HG03139 (cell line): ENCODE results near the gene PLGRKT.
A peak's percentile ranks its signal among the peaks of the same experiment; 100 is the strongest.
"Not testable (repeated sequence)": the region's sequence is repeated elsewhere in the genome, so short reads cannot be mapped to it uniquely, and the experiment has no call there.

Experiments used
- ATAC-seq: cut with Tn5 transposase; IDR thresholded peaks from one replicate; pipeline ENCODE4 v1.9.1; 2021; ENCODE audit not compliant: unreplicated experiment

Gene PLGRKT

DNA sequence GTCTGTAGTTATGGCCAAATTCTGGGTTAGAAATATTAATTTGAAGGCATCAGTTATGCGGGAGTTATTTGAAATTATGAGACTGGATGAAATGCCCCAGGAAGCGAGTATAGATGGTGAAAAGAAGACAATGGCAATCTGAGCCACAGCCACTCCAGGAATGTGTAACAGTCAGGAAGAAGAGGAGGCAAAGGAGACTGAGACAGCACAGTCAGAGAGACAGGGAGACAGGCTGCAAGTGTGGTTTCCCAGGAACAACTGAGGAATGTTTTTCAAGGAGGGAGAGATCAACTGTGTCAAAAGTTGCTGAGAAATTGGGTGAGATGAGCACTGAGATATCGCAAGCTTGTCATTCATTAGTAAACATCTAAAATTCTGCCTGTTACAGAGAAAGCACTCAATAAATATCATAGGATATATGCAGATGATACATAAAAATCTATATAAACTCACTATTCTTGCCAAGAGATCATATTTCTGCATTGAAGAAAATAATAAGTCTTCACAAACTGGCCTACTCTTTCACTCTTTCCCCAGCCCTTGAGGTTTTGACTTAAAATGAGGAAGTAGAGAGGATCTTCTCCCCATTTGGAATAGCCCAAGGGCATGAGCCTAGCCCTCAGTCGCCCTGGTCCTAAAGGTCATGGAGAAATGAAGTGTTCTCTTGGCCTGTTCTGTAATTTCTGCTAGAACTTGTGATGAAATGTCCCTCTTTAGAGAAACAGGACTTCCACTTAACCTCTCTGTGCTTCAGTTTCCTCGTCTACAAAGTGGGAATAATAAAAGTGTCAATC, 49.5 kb downstream of the PLGRKT start:
- ATAC-seq, result no peak

- ATAC-seq, result no peak
Observed at GRCh38 chr9:5384436-5384835, 53.3 kb downstream of the PLGRKT start.

GRCh38 chr9:5382479-5382878, 55.2 kb downstream of the PLGRKT start:
- no peak for ATAC-seq

DNA sequence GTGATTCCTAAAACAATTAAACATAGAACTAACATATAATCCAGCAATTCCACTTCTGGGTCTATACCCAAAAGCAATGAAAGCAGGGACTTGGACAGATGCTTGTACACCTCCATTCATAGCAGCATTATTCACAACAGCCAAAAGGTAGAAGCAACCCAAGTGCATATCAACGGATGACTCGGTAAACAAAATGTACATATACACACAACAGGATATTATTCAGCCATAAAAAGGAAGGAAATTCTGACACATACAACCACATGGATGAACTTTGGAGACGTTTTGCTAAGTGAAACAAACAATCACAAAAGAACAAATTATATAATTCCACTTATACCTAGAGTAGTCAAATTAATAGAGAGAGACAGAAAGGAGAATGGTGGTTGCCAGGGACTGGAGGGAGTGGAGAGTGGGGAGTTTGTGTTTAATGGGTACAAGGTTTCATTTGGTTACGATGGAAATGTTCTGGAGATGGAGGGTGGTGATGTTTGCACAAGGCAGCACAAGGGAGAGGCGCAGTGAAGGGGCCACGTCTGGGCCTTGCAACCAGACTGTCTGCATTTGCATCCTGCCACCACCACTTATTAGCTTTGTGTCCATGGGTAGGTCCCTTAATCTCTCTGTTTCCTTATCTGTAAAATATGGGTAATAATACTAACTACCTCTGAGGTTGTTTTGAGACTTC, 61.8 kb downstream of the PLGRKT start:
- ATAC-seq, result no peak

DNA sequence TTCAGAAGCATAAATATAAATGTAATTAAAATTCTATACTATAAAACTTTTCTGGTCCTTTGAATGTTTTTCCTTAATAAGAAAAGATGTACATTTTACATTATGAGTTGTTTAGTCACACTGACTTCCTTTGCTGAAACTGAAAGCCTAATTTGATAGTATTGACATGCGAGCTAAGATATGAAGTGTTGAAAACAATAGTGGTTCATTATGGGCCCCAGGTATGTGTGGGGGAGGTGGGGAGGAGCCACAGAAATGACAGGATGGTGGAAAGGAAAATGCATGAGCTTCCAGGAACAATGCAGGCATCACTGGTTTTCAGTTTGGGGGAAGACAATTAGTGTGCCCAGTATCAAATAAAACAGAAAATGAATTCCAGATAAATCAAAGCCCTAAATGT, 62.6 kb downstream of the PLGRKT start:
- no peak for ATAC-seq

DNA sequence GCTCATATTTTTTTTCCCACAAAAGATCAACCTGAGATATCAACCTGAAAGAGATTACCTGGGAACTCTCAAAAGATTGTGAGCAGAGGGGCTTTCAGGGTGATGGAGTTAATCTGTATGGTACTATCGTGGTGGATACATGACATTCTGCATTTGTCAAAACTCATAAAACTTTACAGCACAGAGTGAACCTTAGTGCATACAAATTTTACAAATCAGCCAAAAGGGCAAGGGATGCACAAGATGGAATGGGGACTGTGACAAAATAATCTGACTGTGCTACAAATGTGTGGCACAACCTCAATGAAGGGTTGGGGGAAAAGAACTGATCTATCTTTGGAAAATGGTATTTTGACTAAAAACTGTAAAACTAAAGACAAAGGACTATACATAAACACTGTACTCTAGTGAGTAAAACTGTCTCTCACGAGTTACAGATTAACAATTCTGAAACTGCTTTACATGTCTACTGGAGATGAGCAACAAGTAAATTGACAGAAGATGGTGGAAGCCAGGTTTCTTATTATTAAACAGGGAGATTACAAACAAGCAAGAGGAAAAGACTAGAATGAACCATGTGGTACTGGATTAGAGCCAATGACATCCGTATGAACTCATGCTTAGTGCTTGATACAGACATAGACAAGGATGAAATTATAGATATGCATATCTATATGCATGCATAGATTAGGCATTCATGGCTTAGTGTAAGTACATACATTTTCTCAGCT, 73.3 kb downstream of the PLGRKT start:
- ATAC-seq, result peak; percentile 93

DNA sequence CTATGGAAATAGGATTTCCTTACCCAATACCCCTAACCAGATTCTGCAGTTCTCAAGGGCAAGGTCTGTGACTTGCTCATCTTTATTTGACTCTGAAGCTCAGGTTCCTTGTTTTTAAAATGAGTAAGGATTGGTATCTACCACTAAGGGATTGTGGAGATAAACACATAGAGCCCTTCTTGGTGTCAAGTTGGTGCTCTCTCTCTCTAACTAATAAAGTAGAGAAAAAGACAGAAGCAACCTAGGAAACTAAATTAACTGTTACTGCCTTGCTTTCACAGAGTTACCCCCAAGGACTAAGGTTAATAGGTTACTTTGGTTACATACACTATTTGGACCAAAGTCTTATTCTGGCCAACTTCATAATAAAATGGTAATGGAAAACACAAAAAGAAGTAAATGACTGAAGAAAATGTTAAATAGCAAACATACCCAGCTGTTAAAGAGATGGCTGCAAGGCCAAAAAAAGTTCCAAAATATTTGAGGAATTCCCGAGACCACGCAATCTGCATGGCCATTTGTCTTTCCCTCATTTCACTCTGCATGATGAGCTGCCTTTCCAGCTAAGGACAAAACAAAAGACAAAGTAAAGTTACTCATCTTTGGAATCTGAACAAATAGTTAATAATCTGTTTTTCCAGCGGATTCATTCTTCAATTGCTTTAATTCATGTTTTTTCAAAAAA, 76.3 kb downstream of the PLGRKT start:
- no peak for ATAC-seq

DNA sequence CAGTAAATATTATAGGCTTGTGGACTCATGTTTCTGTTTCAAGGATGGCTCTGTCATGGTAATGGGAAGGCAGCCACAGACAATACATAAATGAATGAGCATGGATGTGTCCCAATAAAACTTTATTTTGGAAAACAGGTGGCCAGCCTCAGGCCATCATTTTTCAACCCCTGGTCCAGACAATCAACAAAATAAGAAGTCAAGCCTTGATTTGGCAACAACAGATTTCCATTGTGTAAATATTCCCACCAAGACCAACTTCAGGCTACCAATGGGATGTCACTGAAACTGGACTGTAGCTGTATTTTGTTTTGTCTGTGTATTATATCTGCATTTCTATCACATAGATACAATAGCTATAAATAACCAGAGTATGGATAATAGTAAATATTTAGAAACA, 77.4 kb downstream of the PLGRKT start:
- ATAC-seq, result no peak

- no peak for ATAC-seq
Observed at GRCh38 chr9:5357431-5358105, 80.2 kb downstream of the PLGRKT start.

- no peak for ATAC-seq
Observed at GRCh38 chr9:5355817-5356216, 81.9 kb downstream of the PLGRKT start.

GRCh38 chr9:5355226-5355625, 82.5 kb downstream of the PLGRKT start:
- ATAC-seq, result no peak

GRCh38 chr9:5354184-5354583, 83.5 kb downstream of the PLGRKT start:
- no peak for ATAC-seq

GRCh38 chr9:5352637-5353248, 85.0 kb downstream of the PLGRKT start:
- no peak for ATAC-seq

- ATAC-seq, result peak; percentile 97
Observed at GRCh38 chr9:5338992-5339981, 98.4 kb downstream of the PLGRKT start, which contains the start of gene RLN1. Gene RLN1 (minus strand): TSS chr9:5339876. CDS start chr9:5339746, 130 bp downstream.

- no peak for ATAC-seq
Observed at GRCh38 chr9:5336688-5337087, 101.0 kb downstream of the PLGRKT start.

DNA sequence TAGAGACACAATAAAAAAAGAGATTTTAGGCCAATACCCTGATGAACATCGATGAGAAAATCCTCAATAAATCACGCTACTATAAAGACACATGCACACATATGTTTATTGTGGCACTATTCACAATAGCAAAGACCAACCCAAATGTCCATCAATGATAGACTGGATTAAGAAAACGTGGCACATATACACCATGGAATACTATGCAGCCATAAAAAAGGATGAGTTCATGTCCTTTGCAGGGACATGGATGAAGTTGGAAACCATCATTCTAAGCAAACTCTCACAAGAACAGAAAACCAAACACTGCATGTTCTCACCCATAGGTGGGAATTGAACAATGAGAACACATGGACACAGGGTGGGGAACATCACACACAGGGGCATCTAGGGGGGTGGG, 106.4 kb downstream of the PLGRKT start:
- not testable (repeated sequence) for ATAC-seq

- no peak for ATAC-seq
Observed at GRCh38 chr9:5326893-5327548, 110.7 kb downstream of the PLGRKT start.

GRCh38 chr9:5326187-5326586, 111.5 kb downstream of the PLGRKT start:
- ATAC-seq, result no peak
